ENCODE data around the gene NEAT1.

DNA sequence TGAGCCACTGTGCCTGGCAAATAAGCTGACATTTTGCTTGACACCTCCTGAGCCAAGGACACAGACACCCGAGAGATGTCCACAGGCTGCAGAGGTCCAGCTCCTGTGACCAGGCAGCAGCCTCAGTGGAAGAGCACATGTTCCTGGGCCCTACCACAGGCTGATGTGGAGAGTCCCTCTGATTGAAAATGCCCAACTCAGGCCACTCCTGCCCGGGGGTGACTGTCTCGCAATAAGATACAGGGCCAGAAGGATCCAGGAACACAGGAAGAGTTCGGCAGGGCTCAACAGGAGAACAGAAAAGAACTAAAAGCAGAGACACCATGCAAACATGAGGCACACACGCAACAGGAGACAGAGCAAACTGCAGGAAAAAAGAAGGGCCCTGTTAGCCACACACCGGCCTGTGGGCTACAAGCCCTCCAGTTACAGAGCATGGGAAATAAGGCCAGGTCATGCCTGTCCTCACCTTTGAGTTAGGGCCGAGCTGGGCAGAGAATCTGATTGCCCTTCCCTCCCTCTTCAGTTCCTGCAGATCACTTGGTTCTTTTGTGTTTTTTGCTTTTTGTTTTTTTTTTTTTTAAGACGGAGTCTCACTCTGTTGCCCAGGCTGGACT, 47.9 kb downstream of the NEAT1 start:
- TF ChIP-seq POLR2A (IDR thresholded peaks at IDR 0.05): no peak
- TF ChIP-seq, protein P1, sequence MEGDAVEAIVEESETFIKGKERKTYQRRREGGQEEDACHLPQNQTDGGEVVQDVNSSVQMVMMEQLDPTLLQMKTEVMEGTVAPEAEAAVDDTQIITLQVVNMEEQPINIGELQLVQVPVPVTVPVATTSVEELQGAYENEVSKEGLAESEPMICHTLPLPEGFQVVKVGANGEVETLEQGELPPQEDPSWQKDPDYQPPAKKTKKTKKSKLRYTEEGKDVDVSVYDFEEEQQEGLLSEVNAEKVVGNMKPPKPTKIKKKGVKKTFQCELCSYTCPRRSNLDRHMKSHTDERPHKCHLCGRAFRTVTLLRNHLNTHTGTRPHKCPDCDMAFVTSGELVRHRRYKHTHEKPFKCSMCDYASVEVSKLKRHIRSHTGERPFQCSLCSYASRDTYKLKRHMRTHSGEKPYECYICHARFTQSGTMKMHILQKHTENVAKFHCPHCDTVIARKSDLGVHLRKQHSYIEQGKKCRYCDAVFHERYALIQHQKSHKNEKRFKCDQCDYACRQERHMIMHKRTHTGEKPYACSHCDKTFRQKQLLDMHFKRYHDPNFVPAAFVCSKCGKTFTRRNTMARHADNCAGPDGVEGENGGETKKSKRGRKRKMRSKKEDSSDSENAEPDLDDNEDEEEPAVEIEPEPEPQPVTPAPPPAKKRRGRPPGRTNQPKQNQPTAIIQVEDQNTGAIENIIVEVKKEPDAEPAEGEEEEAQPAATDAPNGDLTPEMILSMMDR (IDR thresholded peaks at IDR 0.05): no peak
